AG04449 (cell line): ENCODE results near the gene PRRX1.

Source experiments
- CTCF ChIA-PET: fragments of 350-600 bp; formaldehyde crosslinking; extraction: SDS; loops from one replicate; lab custom pipeline; 2021; ENCODE audit warnings: antibody characterized with exemption; lab: Yijun Ruan, JAX
- POLR2A ChIA-PET: fragments of 400-600, 350-600 bp; formaldehyde crosslinking; extraction: SDS; loops from one replicate; lab custom pipeline; 2020; ENCODE audit warnings: antibody characterized with exemption, inconsistent platforms; lab: Yijun Ruan, JAX
- DNase-seq: peaks from one replicate; pipeline ENCODE4 v3.0.0-alpha.2; 2010; ENCODE audit warnings: low read depth, low spot score
- H3K4me3 ChIP-seq: 2 replicates; pipeline ENCODE4 v1.5.1; 2011; ENCODE audit warnings: low read depth, mild to moderate bottlenecking, control low read depth, low read length
- TF ChIP-seq, protein P1 (sequence below): IDR thresholded peaks from one replicate; pipeline ENCODE4 v1.5.1; 2011; ENCODE audit warnings: mild to moderate bottlenecking, moderate library complexity, low read length, control low read depth, inconsistent platforms; ENCODE audit not compliant: insufficient read depth; ENCODE audit errors: missing control alignments

Gene PRRX1

DNA sequence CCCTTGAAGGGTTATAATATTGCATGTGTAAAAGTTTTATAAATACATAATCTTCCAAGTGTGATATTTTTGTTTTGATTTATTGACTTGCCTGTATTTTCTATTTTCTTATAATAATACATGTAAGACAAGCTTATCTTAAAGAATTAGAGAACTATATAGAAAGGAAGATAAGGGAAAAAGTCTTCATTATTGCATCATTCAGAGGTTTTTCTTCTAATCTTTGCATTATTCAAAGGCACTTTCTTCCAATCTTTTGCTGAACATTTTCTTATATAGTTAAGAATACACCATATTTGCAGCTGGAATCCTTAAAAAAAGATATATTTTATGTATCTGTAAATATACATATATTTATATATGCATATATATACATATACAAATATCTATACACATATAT is 33.4 kb downstream of the PRRX1 start:
- H3K4me3 ChIP-seq = no peak overlapping the region
- ChIA-PET POLR2A (no interaction called here), CTCF (interaction anchor here (0.7 to 3.1 kb wide), 2 partner anchors 7 to 8 kb away, joined by 3 to 13 read pairs; no protein-coding TSS in a partner anchor)
- no peak for DNase-seq
- TF ChIP-seq, protein P1, sequence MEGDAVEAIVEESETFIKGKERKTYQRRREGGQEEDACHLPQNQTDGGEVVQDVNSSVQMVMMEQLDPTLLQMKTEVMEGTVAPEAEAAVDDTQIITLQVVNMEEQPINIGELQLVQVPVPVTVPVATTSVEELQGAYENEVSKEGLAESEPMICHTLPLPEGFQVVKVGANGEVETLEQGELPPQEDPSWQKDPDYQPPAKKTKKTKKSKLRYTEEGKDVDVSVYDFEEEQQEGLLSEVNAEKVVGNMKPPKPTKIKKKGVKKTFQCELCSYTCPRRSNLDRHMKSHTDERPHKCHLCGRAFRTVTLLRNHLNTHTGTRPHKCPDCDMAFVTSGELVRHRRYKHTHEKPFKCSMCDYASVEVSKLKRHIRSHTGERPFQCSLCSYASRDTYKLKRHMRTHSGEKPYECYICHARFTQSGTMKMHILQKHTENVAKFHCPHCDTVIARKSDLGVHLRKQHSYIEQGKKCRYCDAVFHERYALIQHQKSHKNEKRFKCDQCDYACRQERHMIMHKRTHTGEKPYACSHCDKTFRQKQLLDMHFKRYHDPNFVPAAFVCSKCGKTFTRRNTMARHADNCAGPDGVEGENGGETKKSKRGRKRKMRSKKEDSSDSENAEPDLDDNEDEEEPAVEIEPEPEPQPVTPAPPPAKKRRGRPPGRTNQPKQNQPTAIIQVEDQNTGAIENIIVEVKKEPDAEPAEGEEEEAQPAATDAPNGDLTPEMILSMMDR = no peak

DNA sequence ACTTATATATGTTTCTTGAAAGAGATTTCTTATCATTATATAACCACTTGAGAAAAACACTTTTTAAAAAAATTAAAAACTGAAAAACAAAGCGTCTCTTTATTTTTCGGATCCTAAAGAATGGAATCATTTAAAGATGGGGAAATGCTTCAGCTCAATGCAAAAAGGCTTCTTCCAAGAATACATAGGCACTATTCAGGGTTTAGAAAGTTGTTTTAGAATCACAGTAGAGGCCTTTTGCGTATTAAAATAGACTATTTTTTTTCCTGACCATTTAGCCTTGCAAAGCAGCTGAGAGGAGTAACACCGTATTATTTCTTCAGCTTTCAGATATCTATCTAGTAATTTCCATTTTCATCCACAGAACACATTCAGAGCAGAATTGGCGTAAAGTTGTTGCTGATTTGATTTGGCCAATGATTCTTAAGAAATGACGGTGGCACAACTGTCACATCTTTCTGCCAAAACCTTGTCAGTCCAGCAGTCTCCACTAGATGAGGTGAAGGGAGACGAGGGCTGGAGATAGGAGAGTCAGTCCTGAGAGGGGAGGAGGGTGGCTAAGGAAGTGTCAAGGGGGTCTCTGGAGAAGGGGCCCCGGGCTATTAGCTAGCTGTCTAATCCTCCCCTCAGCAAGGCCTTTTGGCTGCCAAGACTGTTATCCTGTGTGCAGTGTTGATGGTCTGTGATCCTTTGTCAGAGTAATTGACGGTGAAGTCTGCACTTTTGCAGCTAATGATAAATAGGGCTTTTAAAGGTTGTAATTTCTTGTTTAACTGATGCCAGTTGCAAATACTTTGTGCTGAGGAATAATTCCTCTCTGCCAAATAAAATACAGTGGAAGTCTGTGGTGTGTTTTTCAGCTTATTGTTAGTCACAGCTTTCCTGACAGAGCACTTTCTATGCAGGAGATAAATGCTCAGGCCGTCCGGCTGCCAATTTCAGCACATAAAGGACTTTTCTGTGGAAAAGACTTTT is 34.7 kb downstream of the PRRX1 start:
- no peak overlapping the region for H3K4me3 ChIP-seq
- TF ChIP-seq, protein P1 = no peak
- CTCF ChIA-PET = interaction anchor here (1.6 to 3.1 kb wide), 3 partner anchors 8 to 21 kb away, joined by 5 to 13 read pairs (median 5); no protein-coding TSS in a partner anchor
- DNase-seq = no peak
- POLR2A ChIA-PET = interaction anchor here (0.8 to 1.3 kb wide), 3 partner anchors 30 to 33 kb away, joined by 3 read pairs; no protein-coding TSS in a partner anchor

DNA sequence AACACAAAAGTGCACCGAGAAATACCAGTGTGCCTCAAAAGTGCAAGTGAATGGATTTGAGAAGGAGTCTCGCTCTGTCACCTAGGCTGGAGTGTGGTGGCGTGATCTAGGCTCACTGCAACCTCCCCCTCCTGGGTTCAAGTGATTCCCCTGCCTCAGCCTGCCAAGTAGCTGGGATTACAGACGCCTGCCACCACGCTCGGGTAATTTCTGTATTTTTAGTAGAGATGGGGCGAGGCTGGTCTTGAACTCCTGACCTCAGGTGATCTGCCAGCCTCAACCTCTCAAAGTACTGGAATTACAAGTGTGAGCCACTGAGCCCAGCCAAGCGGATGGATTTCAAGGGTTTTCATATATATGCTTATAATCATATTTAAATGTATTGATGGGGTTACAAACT is 35.8 kb downstream of the PRRX1 start:
- DNase-seq = no peak
- CTCF ChIA-PET = interaction anchor here (1.6 to 3.1 kb wide), 2 partner anchors 9 to 12 kb away, joined by 5 to 13 read pairs; no protein-coding TSS in a partner anchor
- H3K4me3 ChIP-seq = no peak overlapping the region
- TF ChIP-seq, protein P1 = no peak
- POLR2A ChIA-PET = no interaction called here

DNA sequence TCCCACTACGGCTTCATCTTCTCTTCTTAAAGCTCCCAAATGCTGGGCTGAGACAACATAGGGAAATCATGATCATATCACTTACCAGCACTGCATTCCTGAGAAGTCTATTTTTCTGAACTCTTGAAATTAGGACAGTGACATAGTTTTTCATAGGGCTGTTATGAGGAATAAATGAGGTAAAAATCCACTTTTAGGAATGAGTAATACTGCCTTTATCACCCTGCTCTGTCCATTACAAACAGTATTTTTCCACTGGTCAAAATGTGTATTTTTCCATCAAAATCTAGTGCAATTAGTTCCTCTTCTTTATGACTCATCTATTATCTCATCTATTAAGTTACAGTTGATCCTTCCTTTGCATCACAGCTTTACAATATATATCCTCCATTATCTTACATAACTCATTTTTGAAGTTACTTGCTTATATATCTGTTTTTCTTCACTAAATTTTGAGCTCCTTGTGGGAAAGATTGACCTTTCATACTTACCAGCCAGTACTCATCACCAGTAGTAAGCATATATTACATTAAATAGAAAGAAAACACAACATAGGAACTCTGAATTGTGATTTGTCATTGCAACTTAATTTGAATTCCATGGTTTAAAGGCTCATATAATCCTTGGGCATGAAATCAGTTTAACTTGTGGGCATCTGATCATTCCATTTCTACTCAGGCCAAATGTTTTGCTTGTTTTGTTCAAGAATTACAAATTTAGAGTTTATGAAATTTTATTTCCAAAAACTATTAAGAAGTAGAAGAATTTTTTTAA is 37.1 kb downstream of the PRRX1 start:
- DNase-seq = no peak
- H3K4me3 ChIP-seq = no peak overlapping the region
- POLR2A ChIA-PET = interaction anchor here (0.9 kb wide), 1 partner anchor 10 kb away, joined by 3 read pairs; no protein-coding TSS in a partner anchor
- TF ChIP-seq, protein P1 = no peak
- CTCF ChIA-PET = no interaction called here

DNA sequence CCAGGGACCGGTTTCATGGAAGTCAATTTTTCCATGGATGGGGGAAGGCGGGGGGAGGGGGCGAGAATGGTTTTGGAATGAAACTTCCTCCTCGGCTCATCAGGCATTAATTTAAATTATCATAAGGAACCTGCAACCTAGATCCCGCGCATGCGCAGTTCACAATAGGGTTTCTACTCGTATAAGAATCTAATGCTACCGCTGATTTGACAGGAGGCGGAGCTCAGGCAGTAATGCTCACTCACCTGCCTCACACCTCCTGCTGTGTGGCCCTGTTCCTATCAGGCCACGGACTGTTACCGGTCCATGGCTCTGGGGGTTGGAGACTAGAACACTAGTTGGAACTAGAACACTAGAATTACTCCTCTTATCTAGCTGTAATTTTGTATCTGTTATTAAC is 38.0 kb downstream of the PRRX1 start:
- POLR2A ChIA-PET = no interaction called here
- DNase-seq = no peak
- CTCF ChIA-PET = no interaction called here
- TF ChIP-seq, protein P1 = no peak
- no peak overlapping the region for H3K4me3 ChIP-seq
